Thymus (tissue), 11 donors: ENCODE measurements around the gene DIP2C. TPM values are rescaled to one million over a fixed set of nuclear protein-coding genes. Genes with fewer than 3 reads are reported as not detected.

Experiments
- DNase-seq, 9 donors: peaks; one replicate each; pipeline ENCODE4 v3.0.0-alpha.2; 2013; ENCODE audit warnings: low spot score in 9 of 9, low read depth in 6 of 9, missing footprints in 1 of 9
- H3K27ac ChIP-seq, 2 donors: one replicate each; pipeline ENCODE4 v1.5.1; 2013; ENCODE audit warnings: control low read depth in 1 of 2, low read depth in 1 of 2, low read length in 1 of 2, mild to moderate bottlenecking in 1 of 2, moderate library complexity in 1 of 2
- H3K27me3 ChIP-seq, 2 donors: one replicate each; pipeline ENCODE4 v1.5.1; 2013; ENCODE audit warnings: low read length in 1 of 2; ENCODE audit not compliant: control insufficient read depth in 2 of 2, insufficient read depth in 1 of 2
- H3K36me3 ChIP-seq, 2 donors: one replicate each; pipeline ENCODE4 v1.5.1; 2013; ENCODE audit warnings: low read length in 1 of 2, mild to moderate bottlenecking in 1 of 2, moderate library complexity in 1 of 2; ENCODE audit not compliant: control insufficient read depth in 2 of 2, insufficient read depth in 2 of 2
- H3K4me1 ChIP-seq, 2 donors: one replicate each; pipeline ENCODE4 v1.5.1; 2013; ENCODE audit warnings: low read length in 2 of 2; ENCODE audit not compliant: control insufficient read depth in 2 of 2, insufficient read depth in 2 of 2
- H3K4me3 ChIP-seq, 2 donors: one replicate each; pipeline ENCODE4 v1.5.1; 2013; ENCODE audit warnings: low read length in 2 of 2, control low read depth in 1 of 2, mild to moderate bottlenecking in 1 of 2
- H3K9me3 ChIP-seq, 2 donors: one replicate each; pipeline ENCODE4 v1.5.1; 2013; ENCODE audit warnings: low read length in 1 of 2, mild to moderate bottlenecking in 1 of 2; ENCODE audit not compliant: control insufficient read depth in 2 of 2, insufficient read depth in 1 of 2
- WGBS: extraction: QIAGEN DNeasy Blood & Tissue Kit; methylation state at CpG from one replicate; pipeline ENCODE4 v1.1.7; 2013; 5-methylcytosine and 5-hydroxymethylcytosine counted together
- polyA plus RNA-seq: library from polyadenylated mRNA; stranded (reverse); fragments of 200-250 nt; gene quantifications from one replicate; pipeline ENCODE4 v1.2.3, GENCODE V29; 2013
- total RNA-seq: library from RNA; stranded (reverse); fragments of 120-200 nt; gene quantifications from one replicate; pipeline ENCODE4 v1.2.4, GENCODE V29; 2013
- donor health status: healthy.

DIP2C gene
- total and polyA plus RNA-seq, 2 donors: 2.2 to 3.4 TPM

DNA sequence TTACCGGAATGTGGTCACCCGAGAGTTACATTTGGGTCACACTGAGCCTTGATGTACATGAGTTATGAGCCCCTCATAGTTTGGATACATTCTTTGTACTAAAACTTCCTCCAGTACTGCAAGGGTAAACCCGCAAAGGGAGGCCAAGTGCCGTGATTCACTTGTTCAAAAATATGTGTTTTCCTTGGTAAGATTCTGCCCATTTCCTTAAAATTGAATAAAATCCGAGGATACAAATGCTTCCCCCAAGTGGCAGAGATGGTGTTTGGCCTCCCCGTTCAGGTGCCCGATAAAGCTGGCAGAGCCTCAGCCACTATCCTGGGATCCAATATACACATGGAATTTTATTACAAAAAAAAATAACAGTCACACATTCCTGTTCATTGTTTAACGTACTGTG is 268.3 kb downstream of the DIP2C start:
- Histone ChIP-seq H3K4me1 (peaks cover 9 to 17% of the 10 kb centered on the region in 2 donors), H3K27me3 (no peaks in the 10 kb centered on the region), H3K9me3 (peaks cover 0 to 8% of the 10 kb centered on the region in 2 donors), H3K4me3 (no peak overlapping the region), H3K27ac (no peak overlapping the region), H3K36me3 (no peaks in the 10 kb centered on the region)
- DNase-seq: no peak
- 94% methylated on average over 8 of the region's 8 CpGs for WGBS

DNA sequence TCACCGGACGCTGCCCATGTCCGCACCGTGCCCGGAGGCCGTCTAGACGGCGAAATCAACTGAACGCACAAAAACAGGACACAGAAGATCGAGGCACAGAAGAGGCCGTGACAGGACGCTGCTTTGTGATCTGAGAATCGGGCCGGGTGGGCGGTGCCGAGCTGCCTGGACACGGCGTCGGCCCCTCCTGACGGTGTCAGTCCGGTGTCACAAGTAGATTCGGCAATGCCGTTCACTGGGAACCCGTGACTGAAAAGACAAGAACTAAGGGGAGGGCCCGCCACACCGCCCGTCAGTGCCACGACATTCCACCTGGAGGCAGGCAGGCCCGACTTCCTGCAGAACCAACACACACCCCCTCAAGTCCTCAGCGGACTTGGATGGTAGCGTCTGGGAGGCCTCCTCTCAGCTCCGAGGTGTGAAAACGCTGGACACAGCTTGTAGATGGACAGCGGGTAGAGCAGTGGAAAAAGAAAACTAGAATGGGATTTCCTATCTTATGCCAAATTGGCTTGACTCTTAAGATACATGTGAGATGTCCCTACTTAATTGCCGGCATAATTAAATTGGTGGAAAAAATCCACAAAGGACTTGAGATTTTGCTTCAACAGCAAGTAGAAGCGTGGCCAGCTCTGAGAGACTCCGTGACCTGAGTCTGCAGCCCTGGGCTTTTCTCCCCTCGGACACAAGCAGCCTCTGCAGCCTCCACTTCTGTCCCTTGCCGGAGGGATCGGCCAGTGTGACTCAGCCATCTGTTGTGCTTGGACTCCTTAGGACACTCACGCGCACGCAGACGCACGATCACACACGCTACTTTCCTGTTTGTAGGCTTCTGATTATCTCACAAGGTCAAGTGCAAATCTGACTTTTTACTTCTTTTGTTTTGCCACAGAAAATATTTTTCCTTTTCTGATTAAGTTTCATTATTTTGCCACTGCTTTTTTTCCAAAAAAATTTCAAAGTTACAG is 269.0 kb downstream of the DIP2C start:
- no peak for DNase-seq
- Histone ChIP-seq H3K27ac (no peak overlapping the region), H3K4me1 (peaks cover 9 to 17% of the 10 kb centered on the region in 2 donors)

GRCh38 chr10:418894-419293 is 270.6 kb downstream of the DIP2C start:
- H3K27me3 ChIP-seq: peaks cover 0 to under 1% of the 10 kb centered on the region in 2 donors
- no peaks in the 10 kb centered on the region for H3K36me3 ChIP-seq
- H3K4me1 ChIP-seq: peaks cover 9 to 17% of the 10 kb centered on the region in 2 donors
- H3K9me3 ChIP-seq: peaks cover 0 to 8% of the 10 kb centered on the region in 2 donors
- no peak for DNase-seq
- no peak overlapping the region for H3K4me3 ChIP-seq
- WGBS: 96% methylated on average over 19 of the region's 19 CpGs
- H3K27ac ChIP-seq: no peak overlapping the region

More for the DNA sequence above, 269.0 kb downstream of the DIP2C start:
- no peaks in the 10 kb centered on the region for H3K36me3 ChIP-seq
- no peak overlapping the region for H3K4me3 ChIP-seq
- H3K27me3 ChIP-seq: no peaks in the 10 kb centered on the region
- WGBS: 97% methylated on average over 46 of the region's 46 CpGs
- peaks cover 0 to 8% of the 10 kb centered on the region in 2 donors for H3K9me3 ChIP-seq

DNA sequence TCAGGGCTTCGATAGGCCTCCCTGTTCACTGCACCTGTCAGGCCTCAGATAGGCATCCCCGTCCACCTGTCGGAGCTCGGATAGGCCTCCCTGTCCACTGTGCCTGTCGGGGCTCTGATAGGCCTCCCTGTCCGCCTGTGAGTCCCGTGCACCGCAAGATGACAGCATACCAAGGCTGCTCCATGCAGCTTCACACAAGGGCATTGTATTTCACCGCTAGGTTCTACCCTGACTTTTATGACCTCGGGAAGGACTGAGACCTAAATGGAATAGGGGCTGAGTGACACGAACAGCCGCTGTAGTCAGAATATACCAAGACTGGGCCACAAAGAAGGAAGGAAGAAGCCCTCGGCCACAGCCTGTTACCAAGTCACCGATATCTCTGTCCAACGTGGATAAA is 271.2 kb downstream of the DIP2C start:
- H3K36me3 ChIP-seq: no peaks in the 10 kb centered on the region
- H3K27ac ChIP-seq: no peak overlapping the region
- DNase-seq: no peak
- H3K27me3 ChIP-seq: peaks cover 0 to 6% of the 10 kb centered on the region in 2 donors
- peaks cover 9 to 16% of the 10 kb centered on the region in 2 donors for H3K4me1 ChIP-seq
- WGBS: 89% methylated on average over 14 of the region's 15 CpGs
- no peak overlapping the region for H3K4me3 ChIP-seq
- peaks cover 0 to 8% of the 10 kb centered on the region in 2 donors for H3K9me3 ChIP-seq

DNA sequence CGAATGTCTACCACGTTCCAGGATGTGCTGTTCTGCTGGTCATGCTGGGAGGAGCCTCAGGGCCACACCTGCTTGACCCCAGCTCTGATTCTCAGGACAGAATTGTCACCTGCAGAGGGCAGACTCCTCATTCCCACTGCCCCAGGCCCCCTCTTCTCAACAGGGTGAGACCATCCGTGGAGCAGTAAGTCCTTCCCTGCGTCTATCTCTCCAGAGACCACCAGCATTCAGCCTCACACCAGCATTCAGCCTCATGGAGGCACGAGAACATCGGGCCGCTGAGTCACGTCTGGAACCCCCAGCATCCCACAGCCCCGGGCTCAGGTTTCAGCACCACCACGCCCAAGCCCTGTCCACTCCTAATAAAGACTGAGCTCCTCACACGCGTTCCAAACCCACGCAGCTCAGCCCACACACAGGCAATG is 273.4 kb downstream of the DIP2C start:
- Histone ChIP-seq H3K9me3 (peaks cover 0 to 8% of the 10 kb centered on the region in 2 donors), H3K27me3 (peaks cover 0 to 6% of the 10 kb centered on the region in 2 donors), H3K4me3 (no peak overlapping the region), H3K36me3 (no peaks in the 10 kb centered on the region), H3K4me1 (no peaks in the 10 kb centered on the region), H3K27ac (no peak overlapping the region)
- no peak for DNase-seq
- 86% methylated on average over 13 of the region's 13 CpGs for WGBS

DNA sequence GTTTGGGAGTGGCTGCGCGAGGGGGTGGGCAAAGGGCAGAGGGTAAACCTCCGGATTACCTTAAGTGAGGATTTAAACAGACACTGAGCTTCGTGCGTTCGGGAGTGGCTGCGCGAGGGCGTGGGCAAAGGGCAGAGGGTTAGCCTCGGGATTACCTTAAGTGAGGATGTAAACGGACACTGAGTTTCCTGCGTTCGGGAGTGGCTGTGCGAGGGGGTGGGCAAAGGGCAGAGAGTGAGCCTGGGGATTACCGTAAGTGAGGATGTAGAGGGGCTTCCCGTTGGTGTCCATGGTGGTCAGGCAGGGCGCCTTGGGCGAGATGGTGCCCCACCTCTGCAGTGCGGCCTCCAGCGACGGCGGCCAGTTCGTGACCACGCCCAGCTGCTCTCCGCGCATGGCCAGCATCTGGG is 275.8 kb downstream of the DIP2C start:
- Histone ChIP-seq H3K36me3 (no peaks in the 10 kb centered on the region), H3K4me1 (no peaks in the 10 kb centered on the region)

DNA sequence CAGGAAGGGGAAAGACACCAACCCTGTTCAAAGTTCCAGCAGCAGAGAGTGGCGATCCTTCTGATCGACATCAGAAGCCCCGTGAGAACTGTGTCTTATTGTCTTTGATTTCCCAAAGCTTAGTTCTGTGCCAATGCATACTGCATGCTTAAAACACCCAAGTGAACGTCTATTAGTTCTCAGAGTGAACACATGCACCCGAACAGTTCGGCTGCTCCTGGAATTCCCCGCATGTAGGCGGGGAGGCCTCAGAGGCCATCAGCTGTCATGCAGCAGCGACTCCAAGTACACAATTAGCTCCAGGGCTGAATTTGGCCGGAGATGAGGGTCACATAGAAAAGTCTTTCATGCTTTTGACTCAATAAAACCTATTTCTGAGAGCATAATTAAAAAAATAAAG is 277.4 kb downstream of the DIP2C start:
- no peaks in the 10 kb centered on the region for H3K4me1 ChIP-seq
- peaks cover 0 to 10% of the 10 kb centered on the region in 2 donors for H3K27me3 ChIP-seq
- no peak overlapping the region for H3K27ac ChIP-seq
- no peak overlapping the region for H3K4me3 ChIP-seq
- no peaks in the 10 kb centered on the region for H3K9me3 ChIP-seq
- no peak for DNase-seq
- WGBS: 91% methylated on average over 10 of the region's 10 CpGs
- H3K36me3 ChIP-seq: no peaks in the 10 kb centered on the region

More for the DNA sequence above, 275.8 kb downstream of the DIP2C start:
- peaks cover 0 to 10% of the 10 kb centered on the region in 2 donors for H3K27me3 ChIP-seq
- WGBS: 81% methylated on average over 26 of the region's 26 CpGs
- DNase-seq: no peak
- H3K4me3 ChIP-seq: no peak overlapping the region
- H3K27ac ChIP-seq: no peak overlapping the region
- no peaks in the 10 kb centered on the region for H3K9me3 ChIP-seq

- Histone ChIP-seq H3K27me3 (peaks cover 0 to 10% of the 10 kb centered on the region in 2 donors), H3K9me3 (no peaks in the 10 kb centered on the region), H3K4me1 (no peaks in the 10 kb centered on the region), H3K36me3 (no peaks in the 10 kb centered on the region), H3K27ac (no peak overlapping the region), H3K4me3 (no peak overlapping the region)
- no peak for DNase-seq
- WGBS: 95% methylated on average over 13 of the region's 13 CpGs
These were observed 277.9 kb downstream of the DIP2C start for GRCh38 chr10:411603-412002.

DNA sequence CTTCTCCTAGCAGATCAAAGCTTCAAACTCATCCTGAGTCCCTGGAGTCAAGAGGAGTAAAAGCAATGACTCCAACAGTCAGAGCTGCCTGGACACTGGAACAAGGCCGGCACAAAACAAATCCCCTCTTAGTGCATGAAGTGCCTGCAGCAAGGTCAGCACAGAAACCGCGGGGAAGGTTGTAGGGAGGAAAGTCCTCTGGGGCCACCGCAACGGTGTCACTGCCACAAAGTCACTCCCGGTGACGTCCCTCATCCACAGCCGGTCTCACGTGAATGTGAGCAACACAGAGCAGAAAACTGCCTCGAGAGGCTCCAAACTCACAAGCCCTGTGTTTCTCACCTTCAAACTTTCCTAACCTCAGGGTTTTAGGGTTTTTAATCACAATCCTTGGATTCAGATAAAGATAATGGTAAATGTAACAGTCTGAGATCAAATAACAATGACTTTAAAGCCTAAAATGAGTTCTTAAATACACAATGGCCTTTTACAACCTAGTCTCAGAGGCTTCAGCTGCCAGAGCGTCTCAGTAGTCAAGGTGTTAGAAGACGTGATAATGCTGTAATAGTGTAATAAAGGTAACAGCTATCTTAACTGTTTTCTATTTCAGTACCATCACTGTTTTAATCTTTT is 279.9 kb downstream of the DIP2C start:
- no peak for DNase-seq
- Histone ChIP-seq H3K27ac (no peak overlapping the region), H3K4me1 (no peaks in the 10 kb centered on the region), H3K4me3 (no peak overlapping the region), H3K27me3 (peaks cover 0 to 10% of the 10 kb centered on the region in 2 donors), H3K36me3 (no peaks in the 10 kb centered on the region), H3K9me3 (no peaks in the 10 kb centered on the region)
- WGBS: 95% methylated on average over 12 of the region's 12 CpGs
